Activated CD8-positive, alpha-beta T cell treated with anti-CD3 and anti-CD28 coated beads for 36 hours (primary cell): Measurements from ENCODE around the gene RBL1. TPM values are rescaled to one million over a fixed set of nuclear protein-coding genes. Genes with fewer than 3 reads are reported as not detected.
A peak's percentile ranks its signal among the peaks of the same experiment; 100 is the strongest.

Source experiments
- ATAC-seq: fragments of 200-7000 bp; cut with Tn5 transposase; one replicate; pipeline ENCODE4 v1.10.0; 2021; ENCODE audit warnings: mild to moderate bottlenecking, moderate library complexity
- CTCF ChIA-PET: fragments of 350-600 bp; sonication (Branson Sonifier 250); formaldehyde crosslinking; loops from one replicate; lab custom pipeline; 2021; ENCODE audit warnings: antibody characterized with exemption; lab: Charles Lee
- POLR2A ChIA-PET: fragments of 350-600 bp; sonication (Branson Sonifier 250); formaldehyde crosslinking; loops from one replicate; lab custom pipeline; 2021; ENCODE audit warnings: antibody characterized with exemption; lab: Charles Lee
- DNase-seq: peaks from one replicate; pipeline ENCODE4 v3.0.0-alpha.2; 2020
- H3K27ac Mint-ChIP-seq: one replicate; pipeline ENCODE4 v1.8.0; 2021; ENCODE audit warnings: mild to moderate bottlenecking, mixed read lengths
- H3K27me3 Mint-ChIP-seq: one replicate; pipeline ENCODE4 v1.8.0; 2021; ENCODE audit warnings: mixed read lengths
- H3K36me3 Mint-ChIP-seq: one replicate; pipeline ENCODE4 v1.8.0; 2021; ENCODE audit warnings: low read depth, mixed read lengths
- H3K4me1 Mint-ChIP-seq: one replicate; pipeline ENCODE4 v1.8.0; 2021; ENCODE audit warnings: low read depth, mixed read lengths
- H3K4me3 Mint-ChIP-seq: one replicate; pipeline ENCODE4 v1.8.0; 2021; ENCODE audit warnings: mild to moderate bottlenecking, moderate library complexity, mixed read lengths
- H3K9me3 Mint-ChIP-seq: one replicate; pipeline ENCODE4 v1.8.0; 2021; ENCODE audit warnings: mixed read lengths
- intact Hi-C: fragments of 100-400 bp; cut with micrococcal nuclease; formaldehyde crosslinking; loops from one replicate; pipeline ENCODE4 v1.10.0; 2022
- total RNA-seq, 2 experiments: library from RNA; stranded (reverse); gene quantifications; one replicate each; pipeline ENCODE4 v1.2.3, GENCODE V29; 2021
- TF ChIP-seq, protein P1 (sequence below): fragments of 200-600 bp; IDR thresholded peaks from one replicate; pipeline ENCODE4 v1.8.0; 2022; ENCODE audit warnings: antibody characterized with exemption, mild to moderate bottlenecking

Gene RBL1
- total RNA-seq, 2 experiments from 2014 or later, result 33.9 to 39.6 TPM

DNA sequence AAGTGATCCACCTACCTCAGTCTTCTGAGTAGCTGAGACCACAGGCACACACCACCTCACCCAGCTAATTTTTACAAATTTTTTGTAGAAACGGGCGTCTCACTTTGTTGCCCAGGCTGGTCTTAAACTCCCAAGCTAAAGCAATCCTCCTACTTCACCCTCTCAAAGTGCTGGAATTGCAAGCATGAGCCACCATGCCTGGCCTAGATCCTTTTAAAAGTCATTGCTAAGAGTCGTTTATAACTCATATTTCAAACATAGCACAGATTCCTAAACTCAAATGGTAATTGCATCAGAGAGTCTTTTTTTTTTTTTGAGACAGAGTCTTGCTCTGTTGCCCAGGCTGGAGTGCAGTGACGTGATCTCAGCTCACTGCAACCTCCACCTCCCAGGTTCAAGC, 136.6 kb downstream of the RBL1 start:
- Mint-ChIP-seq H3K4me1 (peaks cover 23% of the 10 kb centered on the region), H3K27me3 (no peaks in the 10 kb centered on the region), H3K27ac (no peak overlapping the region), H3K36me3 (peaks cover 8% of the 10 kb centered on the region), H3K9me3 (peaks cover 10% of the 10 kb centered on the region), H3K4me3 (no peak overlapping the region)
- ATAC-seq, result no peak
- no peak for DNase-seq
- intact Hi-C loops, result loop anchor here (10.0 kb wide), 1 partner anchor 86 kb away; no protein-coding TSS in a partner anchor
- ChIA-PET CTCF (no interaction called here), POLR2A (no interaction called here)
- TF ChIP-seq, protein P1, sequence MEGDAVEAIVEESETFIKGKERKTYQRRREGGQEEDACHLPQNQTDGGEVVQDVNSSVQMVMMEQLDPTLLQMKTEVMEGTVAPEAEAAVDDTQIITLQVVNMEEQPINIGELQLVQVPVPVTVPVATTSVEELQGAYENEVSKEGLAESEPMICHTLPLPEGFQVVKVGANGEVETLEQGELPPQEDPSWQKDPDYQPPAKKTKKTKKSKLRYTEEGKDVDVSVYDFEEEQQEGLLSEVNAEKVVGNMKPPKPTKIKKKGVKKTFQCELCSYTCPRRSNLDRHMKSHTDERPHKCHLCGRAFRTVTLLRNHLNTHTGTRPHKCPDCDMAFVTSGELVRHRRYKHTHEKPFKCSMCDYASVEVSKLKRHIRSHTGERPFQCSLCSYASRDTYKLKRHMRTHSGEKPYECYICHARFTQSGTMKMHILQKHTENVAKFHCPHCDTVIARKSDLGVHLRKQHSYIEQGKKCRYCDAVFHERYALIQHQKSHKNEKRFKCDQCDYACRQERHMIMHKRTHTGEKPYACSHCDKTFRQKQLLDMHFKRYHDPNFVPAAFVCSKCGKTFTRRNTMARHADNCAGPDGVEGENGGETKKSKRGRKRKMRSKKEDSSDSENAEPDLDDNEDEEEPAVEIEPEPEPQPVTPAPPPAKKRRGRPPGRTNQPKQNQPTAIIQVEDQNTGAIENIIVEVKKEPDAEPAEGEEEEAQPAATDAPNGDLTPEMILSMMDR, result no peak

DNA sequence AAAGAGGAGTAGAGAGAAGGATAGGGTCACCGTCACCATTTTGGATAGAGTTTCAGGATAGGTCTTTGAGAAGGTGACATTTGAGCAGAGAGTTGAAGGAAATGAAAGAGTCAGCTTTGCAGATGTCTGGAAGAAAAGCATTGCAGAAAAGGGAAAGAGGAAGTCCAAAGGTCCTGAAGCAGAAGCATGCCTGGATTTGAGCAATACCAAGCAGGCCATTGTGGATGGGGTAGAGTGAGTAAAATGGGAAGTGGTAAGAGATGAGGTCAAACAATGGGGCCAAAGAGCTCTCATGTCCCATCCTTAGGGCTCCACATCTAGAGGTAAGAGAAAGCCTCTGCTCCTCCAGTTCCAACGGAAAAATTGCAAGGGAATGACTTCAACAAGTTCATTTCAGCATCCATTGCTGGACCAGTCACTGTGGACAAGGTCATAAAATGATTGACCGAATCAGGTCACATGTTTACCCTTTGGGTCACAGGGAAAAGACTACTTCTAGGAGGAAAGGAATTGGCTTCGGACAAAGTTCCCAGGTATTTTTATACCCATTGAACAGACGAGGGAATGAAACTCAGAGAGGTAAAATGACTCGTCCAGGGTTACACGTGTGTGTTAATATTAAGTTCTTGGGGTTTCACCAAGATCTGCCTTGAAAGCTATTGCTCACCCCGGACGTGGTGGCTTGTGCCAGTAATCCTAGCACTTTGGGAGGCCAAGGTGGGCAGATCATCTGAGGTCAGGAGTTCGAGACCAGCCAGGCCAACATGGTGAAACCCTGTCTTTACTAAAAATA, 137.7 kb downstream of the RBL1 start:
- CTCF ChIA-PET, result interaction anchor here (0.9 kb wide), 1 partner anchor 9 kb away, joined by 3 read pairs; no protein-coding TSS in a partner anchor
- Mint-ChIP-seq H3K4me1 (peaks cover 25% of the 10 kb centered on the region), H3K27ac (no peak overlapping the region), H3K4me3 (no peak overlapping the region), H3K9me3 (peaks cover 10% of the 10 kb centered on the region), H3K27me3 (no peaks in the 10 kb centered on the region), H3K36me3 (peaks cover 8% of the 10 kb centered on the region)
- peak; percentile 34 for ATAC-seq
- POLR2A ChIA-PET, result interaction anchor here (0.5 kb wide), 1 partner anchor 464 kb away, joined by 3 read pairs; no protein-coding TSS in a partner anchor
- intact Hi-C loops, result loop anchor here (10.0 kb wide), 1 partner anchor 87 kb away; no protein-coding TSS in a partner anchor
- DNase-seq, result peak; percentile 35
- TF ChIP-seq, protein P1, result no peak

DNA sequence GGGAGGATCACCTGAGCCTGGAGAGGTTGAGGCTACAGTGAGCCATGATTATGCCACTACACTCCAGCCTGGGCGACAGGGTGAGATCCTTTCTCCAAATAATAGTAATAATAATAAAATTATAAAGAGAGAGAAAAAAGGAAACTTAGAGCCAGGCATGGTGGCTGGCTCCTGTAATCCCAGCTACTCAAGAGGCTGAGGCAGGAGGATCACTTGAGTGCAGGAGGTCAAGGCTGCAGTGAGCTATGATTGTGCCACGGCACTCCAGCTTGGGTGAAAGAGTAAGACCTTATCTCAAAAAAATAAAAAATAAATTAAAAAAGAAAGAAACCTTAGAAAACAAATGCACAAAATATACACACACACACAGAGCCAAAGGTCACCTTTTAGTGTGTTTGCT, 139.1 kb downstream of the RBL1 start:
- peaks cover 22% of the 10 kb centered on the region for H3K4me1 Mint-ChIP-seq
- H3K4me3 Mint-ChIP-seq, result no peak overlapping the region
- DNase-seq (no peak), ATAC-seq (no peak)
- ChIA-PET CTCF (no interaction called here), POLR2A (interaction anchor here (1.0 to 1.2 kb wide), 2 partner anchors 17 to 23 kb away, joined by 3 to 5 read pairs; no protein-coding TSS in a partner anchor)
- H3K9me3 Mint-ChIP-seq, result no peaks in the 10 kb centered on the region
- H3K36me3 Mint-ChIP-seq, result no peaks in the 10 kb centered on the region
- TF ChIP-seq, protein P1, result no peak
- no peaks in the 10 kb centered on the region for H3K27me3 Mint-ChIP-seq
- intact Hi-C loops, result loop anchor here (10.0 kb wide), 1 partner anchor 88 kb away; no protein-coding TSS in a partner anchor
- H3K27ac Mint-ChIP-seq, result no peak overlapping the region

DNA sequence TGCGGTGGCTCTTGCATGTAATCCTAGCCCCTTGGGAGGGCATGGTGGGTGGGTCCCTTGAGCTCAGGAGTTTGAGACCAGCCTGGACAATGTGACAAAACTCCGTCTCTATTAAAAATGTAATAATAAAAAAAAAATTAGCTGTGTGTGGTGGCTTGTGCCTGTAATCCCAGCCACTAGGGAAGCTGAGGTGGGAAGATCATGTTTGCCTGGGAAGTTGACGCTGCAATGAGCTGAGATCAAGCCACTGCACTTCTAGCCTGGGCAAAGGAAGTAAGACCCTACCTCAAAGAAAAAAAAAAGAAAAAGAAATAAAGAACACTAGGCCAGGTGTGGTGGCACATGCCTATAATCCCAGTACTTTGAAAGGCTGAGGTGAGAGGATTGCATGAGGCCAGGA, 139.8 kb downstream of the RBL1 start:
- TF ChIP-seq, protein P1, result no peak
- ChIA-PET POLR2A (interaction anchor here (1.0 to 1.2 kb wide), 3 partner anchors 13 to 22 kb away, joined by 3 to 5 read pairs (median 3); no protein-coding TSS in a partner anchor), CTCF (no interaction called here)
- ATAC-seq, result no peak
- DNase-seq, result no peak
- no peaks in the 10 kb centered on the region for H3K36me3 Mint-ChIP-seq
- no peak overlapping the region for H3K4me3 Mint-ChIP-seq
- H3K27me3 Mint-ChIP-seq, result no peaks in the 10 kb centered on the region
- no peak overlapping the region for H3K27ac Mint-ChIP-seq
- peaks cover 23% of the 10 kb centered on the region for H3K4me1 Mint-ChIP-seq
- no peaks in the 10 kb centered on the region for H3K9me3 Mint-ChIP-seq
- intact Hi-C loops, result loop anchor here (10.0 kb wide), 1 partner anchor 89 kb away; no protein-coding TSS in a partner anchor
